ENCODE data around the gene API5.

API5 gene

GRCh38 chr11:43360361-43361032 lies 48.7 kb downstream of the API5 start:
- no peak for DNase-seq

GRCh38 chr11:43366677-43367076 lies 54.9 kb downstream of the API5 start:
- DNase-seq, result no peak

GRCh38 chr11:43367382-43368178 lies 55.8 kb downstream of the API5 start:
- no peak for DNase-seq

- DNase-seq, result no peak
Observed at GRCh38 chr11:43376065-43376464, 64.3 kb downstream of the API5 start.

- no peak for DNase-seq
Observed at GRCh38 chr11:43376594-43376993, 64.8 kb downstream of the API5 start.

GRCh38 chr11:43377389-43377788 lies 65.6 kb downstream of the API5 start:
- no peak for DNase-seq

- no peak for DNase-seq
Observed at GRCh38 chr11:43378897-43379296, 67.1 kb downstream of the API5 start.

- DNase-seq, result no peak
Observed at GRCh38 chr11:43381802-43382201, 70.0 kb downstream of the API5 start.

- no peak for DNase-seq
Observed at GRCh38 chr11:43382614-43383013, 70.8 kb downstream of the API5 start.

GRCh38 chr11:43384393-43384792 lies 72.6 kb downstream of the API5 start:
- DNase-seq, result no peak

GRCh38 chr11:43392713-43393112 lies 80.9 kb downstream of the API5 start:
- no peak for DNase-seq

GRCh38 chr11:43393765-43394355 lies 82.1 kb downstream of the API5 start:
- no peak for DNase-seq
